HEK293 (cell line): ENCODE results near the gene CLEC1A.

Experiments used
- CTCF ChIA-PET: fragments of 350-600 bp; formaldehyde crosslinking; extraction: SDS; loops from one replicate; lab custom pipeline; 2021; ENCODE audit warnings: antibody characterized with exemption; lab: Yijun Ruan, JAX
- POLR2A ChIA-PET: fragments of 300-600 bp; formaldehyde crosslinking; extraction: SDS; loops from one replicate; lab custom pipeline; 2020; ENCODE audit warnings: antibody characterized with exemption, inconsistent platforms; lab: Yijun Ruan, JAX
- H3K27ac ChIP-seq: fragments of 200-500 bp; sonication (Bioruptor generic); 2 replicates; pipeline ENCODE4 v1.5.1; 2014; ENCODE audit warnings: low read depth, low read length, control low read depth, inconsistent platforms; ENCODE audit errors: extremely low read depth
- H3K36me3 ChIP-seq, 2 experiments: fragments of 200-500 bp in 1 of 2; sonication (Bioruptor generic) in 1 of 2; 1 replicate in 1 of 2; 2 replicates in 1 of 2; pipeline ENCODE4 v1.5.1; 2014 to 2017; ENCODE audit warnings: inconsistent platforms in 2 of 2, low read length in 2 of 2; ENCODE audit not compliant: control insufficient read depth in 2 of 2, insufficient read depth in 1 of 2
- H3K4me1 ChIP-seq: fragments of 200-500 bp; sonication (Bioruptor generic); 2 replicates; pipeline ENCODE4 v1.5.1; 2014; ENCODE audit warnings: mild to moderate bottlenecking, low read length, inconsistent platforms; ENCODE audit not compliant: control insufficient read depth, insufficient read depth
- H3K4me3 ChIP-seq: 2 replicates; pipeline ENCODE4 v1.5.1; 2011; ENCODE audit warnings: low read depth, mild to moderate bottlenecking, control low read depth, low read length, moderate library complexity
- H3K9me3 ChIP-seq: fragments of 200-500 bp; sonication (Bioruptor generic); 2 replicates; pipeline ENCODE4 v1.5.1; 2014; ENCODE audit warnings: low read depth, low read length, inconsistent platforms; ENCODE audit not compliant: control insufficient read depth, insufficient read depth
- HIC1 ChIP-seq: fragments of 450-650 bp; formaldehyde crosslinking; IDR thresholded peaks from 2 replicates; pipeline ENCODE4 v1.5.1; 2016; ENCODE audit warnings: missing biosample characterization, missing genetic modification characterization
- INSM2 ChIP-seq: fragments of 450-650 bp; formaldehyde crosslinking; IDR thresholded peaks from 2 replicates; pipeline ENCODE4 v1.5.1; 2016; ENCODE audit warnings: missing biosample characterization, missing genetic modification characterization
- ZBTB17 ChIP-seq: fragments of 450-650 bp; formaldehyde crosslinking; IDR thresholded peaks from 2 replicates; pipeline ENCODE4 v1.5.1; 2016; ENCODE audit warnings: missing biosample characterization, missing genetic modification characterization
- ZBTB8A ChIP-seq: fragments of 450-650 bp; formaldehyde crosslinking; IDR thresholded peaks from 2 replicates; pipeline ENCODE4 v1.5.1; 2016; ENCODE audit warnings: missing biosample characterization, missing genetic modification characterization
- ZNF274 ChIP-seq, 2 experiments: fragments of 200-500 bp in 1 of 2; fragments of 450-650 bp in 1 of 2; sonication (Bioruptor generic) in 1 of 2; formaldehyde crosslinking in 1 of 2; IDR thresholded peaks; 2 replicates each; pipeline versions ENCODE4 v1.5.1 to v1.6.1; 2014 to 2016; ENCODE audit warnings: borderline replicate concordance in 1 of 2, inconsistent platforms in 1 of 2, low read length in 1 of 2, missing biosample characterization in 1 of 2, missing genetic modification characterization in 1 of 2
- ZNF501 ChIP-seq: fragments of 450-650 bp; formaldehyde crosslinking; IDR thresholded peaks from 2 replicates; pipeline ENCODE4 v1.5.1; 2016; ENCODE audit warnings: missing biosample characterization, missing genetic modification characterization
- ZNF510 ChIP-seq: fragments of 450-650 bp; formaldehyde crosslinking; IDR thresholded peaks from 2 replicates; pipeline ENCODE4 v1.5.1; 2018; ENCODE audit warnings: mild to moderate bottlenecking, missing genetic modification characterization, missing biosample characterization; ENCODE audit not compliant: insufficient replicate concordance
- ZNF561 ChIP-seq: fragments of 450-650 bp; IDR thresholded peaks from 2 replicates; pipeline ENCODE4 v1.5.1; 2018; ENCODE audit warnings: missing biosample characterization, missing genetic modification characterization, borderline replicate concordance
- ZNF600 ChIP-seq: fragments of 450-650 bp; formaldehyde crosslinking; IDR thresholded peaks from 2 replicates; pipeline ENCODE4 v1.5.1; 2016; ENCODE audit warnings: missing biosample characterization, missing genetic modification characterization
- TF ChIP-seq, protein P1 (sequence below): fragments of 450-650 bp; formaldehyde crosslinking; IDR thresholded peaks from 2 replicates; pipeline ENCODE4 v1.5.1; 2016; ENCODE audit warnings: missing biosample characterization, missing genetic modification characterization

Gene CLEC1A

GRCh38 chr12:10070380-10070779 is 28.4 kb downstream of the CLEC1A start:
- TF ChIP-seq ZBTB8A (no peak), ZNF274 (IDR thresholded peaks at IDR 0.05; ENCODE audit: low read length) (no peak), ZNF274 (tag by site-specific recombination; IDR thresholded peaks at IDR 0.05; ENCODE audit: borderline replicate concordance) (no peak), ZNF600 (no peak)
- CTCF ChIA-PET = interaction anchor here (0.6 to 1.0 kb wide), 2 partner anchors 69 to 194 kb away, joined by 3 read pairs; no protein-coding TSS in a partner anchor
- no peaks in the 10 kb centered on the region for H3K36me3 ChIP-seq
- POLR2A ChIA-PET = no interaction called here
- no peaks in the 10 kb centered on the region for H3K4me1 ChIP-seq
- no peak overlapping the region for H3K27ac ChIP-seq
- H3K9me3 ChIP-seq = no peaks in the 10 kb centered on the region
- no peak overlapping the region for H3K4me3 ChIP-seq

DNA sequence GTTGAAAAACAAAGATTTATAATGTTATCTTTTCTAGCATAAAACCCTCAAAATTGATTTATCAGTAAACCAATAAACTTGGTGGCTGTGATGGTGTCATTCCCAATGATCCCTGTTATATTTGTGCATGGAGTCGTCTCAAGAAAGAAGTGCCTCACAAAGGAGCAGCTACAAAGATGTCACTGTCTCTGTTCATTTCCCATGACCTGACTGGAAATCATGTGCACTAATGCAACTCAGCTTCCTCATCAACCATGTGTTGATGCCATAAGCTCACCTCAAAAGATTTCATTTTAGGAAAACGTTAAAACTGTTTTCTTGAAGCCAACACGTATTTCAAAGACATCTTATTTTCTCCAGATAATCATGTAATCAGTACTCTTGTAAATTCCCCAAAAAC is 28.8 kb downstream of the CLEC1A start:
- CTCF ChIA-PET = interaction anchor here (1.0 kb wide), 1 partner anchor 70 kb away, joined by 3 read pairs; no protein-coding TSS in a partner anchor
- no peak overlapping the region for H3K4me3 ChIP-seq
- H3K27ac ChIP-seq = no peak overlapping the region

GRCh38 chr12:10069099-10069498 is 29.7 kb downstream of the CLEC1A start:
- TF ChIP-seq HIC1 (tag by site-specific recombination) (peak; percentile 37; the same call in 1 of the 2 replicates), ZNF510 (tag by site-specific recombination) (no peak)

More for the DNA sequence above, 28.8 kb downstream of the CLEC1A start:
- no peak for TF ChIP-seq ZBTB17 (tag by site-specific recombination)
- TF ChIP-seq, protein P1, sequence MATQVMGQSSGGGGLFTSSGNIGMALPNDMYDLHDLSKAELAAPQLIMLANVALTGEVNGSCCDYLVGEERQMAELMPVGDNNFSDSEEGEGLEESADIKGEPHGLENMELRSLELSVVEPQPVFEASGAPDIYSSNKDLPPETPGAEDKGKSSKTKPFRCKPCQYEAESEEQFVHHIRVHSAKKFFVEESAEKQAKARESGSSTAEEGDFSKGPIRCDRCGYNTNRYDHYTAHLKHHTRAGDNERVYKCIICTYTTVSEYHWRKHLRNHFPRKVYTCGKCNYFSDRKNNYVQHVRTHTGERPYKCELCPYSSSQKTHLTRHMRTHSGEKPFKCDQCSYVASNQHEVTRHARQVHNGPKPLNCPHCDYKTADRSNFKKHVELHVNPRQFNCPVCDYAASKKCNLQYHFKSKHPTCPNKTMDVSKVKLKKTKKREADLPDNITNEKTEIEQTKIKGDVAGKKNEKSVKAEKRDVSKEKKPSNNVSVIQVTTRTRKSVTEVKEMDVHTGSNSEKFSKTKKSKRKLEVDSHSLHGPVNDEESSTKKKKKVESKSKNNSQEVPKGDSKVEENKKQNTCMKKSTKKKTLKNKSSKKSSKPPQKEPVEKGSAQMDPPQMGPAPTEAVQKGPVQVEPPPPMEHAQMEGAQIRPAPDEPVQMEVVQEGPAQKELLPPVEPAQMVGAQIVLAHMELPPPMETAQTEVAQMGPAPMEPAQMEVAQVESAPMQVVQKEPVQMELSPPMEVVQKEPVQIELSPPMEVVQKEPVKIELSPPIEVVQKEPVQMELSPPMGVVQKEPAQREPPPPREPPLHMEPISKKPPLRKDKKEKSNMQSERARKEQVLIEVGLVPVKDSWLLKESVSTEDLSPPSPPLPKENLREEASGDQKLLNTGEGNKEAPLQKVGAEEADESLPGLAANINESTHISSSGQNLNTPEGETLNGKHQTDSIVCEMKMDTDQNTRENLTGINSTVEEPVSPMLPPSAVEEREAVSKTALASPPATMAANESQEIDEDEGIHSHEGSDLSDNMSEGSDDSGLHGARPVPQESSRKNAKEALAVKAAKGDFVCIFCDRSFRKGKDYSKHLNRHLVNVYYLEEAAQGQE (tag by site-specific recombination) = no peak
- TF ChIP-seq ZNF501 = no peak
- TF ChIP-seq ZNF561 (tag by site-specific recombination) = no peak
- no peak for TF ChIP-seq INSM2 (tag by site-specific recombination)
- Histone ChIP-seq H3K4me1 (no peaks in the 10 kb centered on the region), H3K9me3 (no peaks in the 10 kb centered on the region), H3K36me3 (no peaks in the 10 kb centered on the region)
- POLR2A ChIA-PET = no interaction called here

More at GRCh38 chr12:10069099-10069498, 29.7 kb downstream of the CLEC1A start:
- Histone ChIP-seq H3K4me3 (no peak overlapping the region), H3K27ac (no peak overlapping the region), H3K36me3 (no peaks in the 10 kb centered on the region), H3K4me1 (no peaks in the 10 kb centered on the region), H3K9me3 (no peaks in the 10 kb centered on the region)
- POLR2A ChIA-PET = no interaction called here
- CTCF ChIA-PET = interaction anchor here (0.6 to 1.7 kb wide), 2 partner anchors 60 to 1048 kb away, joined by 3 read pairs; no protein-coding TSS in a partner anchor
